Measurements from ENCODE around the gene RYR3.

DNA sequence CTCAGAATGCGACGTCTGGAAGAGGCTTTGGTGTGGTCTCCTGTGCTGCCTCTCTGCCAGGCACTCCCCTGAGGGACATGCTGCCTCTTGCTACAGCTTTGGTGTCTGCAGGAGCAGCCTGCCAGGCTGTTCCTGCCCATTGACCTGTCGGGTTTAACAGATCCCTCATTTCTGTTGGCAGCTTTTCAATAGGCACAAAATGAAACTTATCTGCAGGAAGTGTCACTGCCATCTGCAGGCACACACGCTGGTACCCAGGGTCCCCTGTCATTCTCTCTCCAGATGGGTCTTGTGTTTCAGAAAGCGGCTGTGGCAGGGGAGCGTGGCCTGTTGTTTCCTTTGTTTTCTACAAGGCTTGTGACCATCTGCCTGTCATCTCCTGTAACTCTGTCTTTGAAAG lies 329.2 kb downstream of the RYR3 start:
- TF ChIP-seq, protein P1, sequence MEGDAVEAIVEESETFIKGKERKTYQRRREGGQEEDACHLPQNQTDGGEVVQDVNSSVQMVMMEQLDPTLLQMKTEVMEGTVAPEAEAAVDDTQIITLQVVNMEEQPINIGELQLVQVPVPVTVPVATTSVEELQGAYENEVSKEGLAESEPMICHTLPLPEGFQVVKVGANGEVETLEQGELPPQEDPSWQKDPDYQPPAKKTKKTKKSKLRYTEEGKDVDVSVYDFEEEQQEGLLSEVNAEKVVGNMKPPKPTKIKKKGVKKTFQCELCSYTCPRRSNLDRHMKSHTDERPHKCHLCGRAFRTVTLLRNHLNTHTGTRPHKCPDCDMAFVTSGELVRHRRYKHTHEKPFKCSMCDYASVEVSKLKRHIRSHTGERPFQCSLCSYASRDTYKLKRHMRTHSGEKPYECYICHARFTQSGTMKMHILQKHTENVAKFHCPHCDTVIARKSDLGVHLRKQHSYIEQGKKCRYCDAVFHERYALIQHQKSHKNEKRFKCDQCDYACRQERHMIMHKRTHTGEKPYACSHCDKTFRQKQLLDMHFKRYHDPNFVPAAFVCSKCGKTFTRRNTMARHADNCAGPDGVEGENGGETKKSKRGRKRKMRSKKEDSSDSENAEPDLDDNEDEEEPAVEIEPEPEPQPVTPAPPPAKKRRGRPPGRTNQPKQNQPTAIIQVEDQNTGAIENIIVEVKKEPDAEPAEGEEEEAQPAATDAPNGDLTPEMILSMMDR (conservative IDR thresholded peaks at IDR 0.05; ENCODE audit: low read length): no peak
- TF ChIP-seq EZH2phosphoT487 (IDR thresholded peaks at IDR 0.05; ENCODE audit: borderline replicate concordance, low read depth, low read length): no peak

Data from OCI-LY7 (cell line).